NCI-H1694 (cell line): ENCODE measurements around the gene SH2D6.

Experiments used
- DNase-seq: peaks from one replicate; lab custom pipeline; 2025; lab: John Stamatoyannopoulos, UW

The SH2D6 gene

DNA sequence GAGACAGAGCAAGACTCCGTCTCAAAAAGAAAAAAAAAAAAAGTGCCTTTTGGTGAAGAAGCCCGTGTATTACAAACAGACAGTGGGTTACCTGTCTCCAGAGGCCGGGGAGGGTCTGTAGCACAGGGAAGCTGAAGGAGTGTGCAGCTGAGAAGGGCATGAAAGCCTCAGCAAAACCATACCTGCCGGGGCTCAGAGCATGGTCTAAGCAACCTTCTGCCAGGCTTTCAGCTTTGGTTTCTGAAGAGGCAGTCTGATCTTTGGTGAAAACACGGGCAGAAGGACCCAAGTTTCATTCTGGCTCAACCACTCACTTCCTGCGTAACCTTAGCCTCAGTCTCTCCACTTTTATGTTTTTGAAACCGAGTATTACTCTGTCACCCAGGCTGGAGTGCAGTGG lies 21.5 kb downstream of the SH2D6 start:
- no peak for DNase-seq

DNA sequence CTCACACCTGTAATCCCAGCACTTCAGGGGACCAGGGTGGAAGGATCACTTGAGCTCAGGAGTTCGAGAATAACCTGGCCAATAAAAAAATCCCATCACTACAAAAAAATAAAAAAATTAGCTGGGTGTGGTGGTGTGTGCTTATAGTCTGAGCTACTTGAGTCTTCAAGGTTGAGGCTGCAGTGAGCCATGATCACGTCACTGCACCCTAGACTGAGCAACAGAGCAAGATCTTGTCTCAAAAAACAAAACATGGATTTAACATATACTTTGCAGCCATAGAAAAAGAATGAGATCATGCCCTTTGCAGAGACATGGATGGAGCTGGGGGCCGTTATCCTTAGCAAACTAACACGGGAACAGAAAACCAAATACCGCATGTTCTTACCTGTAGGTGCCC lies 22.2 kb downstream of the SH2D6 start:
- DNase-seq: no peak

DNA sequence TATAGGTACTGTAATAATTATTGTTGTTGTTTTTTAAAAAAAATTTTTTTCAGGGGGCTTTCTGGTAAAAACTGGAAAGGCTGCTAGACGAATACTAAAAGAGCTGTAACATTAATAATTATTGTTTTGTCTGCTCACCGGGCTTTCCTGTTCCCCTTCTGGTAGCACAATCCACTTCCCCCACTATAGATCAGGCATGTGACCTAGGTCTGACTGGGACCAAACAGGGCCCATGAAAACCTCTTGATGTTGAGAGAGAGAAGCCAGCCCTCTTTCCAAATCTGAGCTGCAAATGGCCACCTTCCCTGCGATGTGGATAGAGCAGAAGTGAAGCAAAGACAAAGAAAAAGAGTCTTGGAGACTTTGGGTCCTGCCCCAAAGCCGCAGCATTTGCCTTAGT lies 23.4 kb downstream of the SH2D6 start:
- DNase-seq: no peak

DNA sequence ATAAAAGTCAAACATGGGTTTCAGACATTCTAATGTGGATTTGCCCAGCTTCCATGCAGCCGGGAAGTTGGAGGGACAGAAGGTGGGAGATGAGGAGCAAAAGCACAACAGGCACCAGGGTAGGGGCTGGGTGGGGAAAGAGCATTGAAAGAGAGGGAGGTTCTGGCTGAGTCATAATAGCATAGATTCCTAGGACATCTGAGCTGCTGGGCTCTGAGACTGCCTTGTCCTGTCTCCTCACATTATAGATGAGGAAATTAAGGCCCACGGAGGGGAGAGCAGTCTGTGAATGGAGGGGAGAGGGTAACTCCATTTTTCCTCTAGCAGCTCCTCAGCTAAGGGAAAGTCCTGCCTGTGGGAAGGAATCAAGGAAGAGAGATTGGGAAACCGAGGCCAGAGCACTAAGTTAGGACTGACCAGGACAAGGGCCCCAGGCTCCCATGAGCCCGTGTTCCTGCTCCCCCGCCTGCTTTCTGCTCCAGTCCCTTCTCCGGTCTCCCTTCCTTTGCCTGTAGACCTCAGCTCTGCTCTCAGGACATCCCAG lies 26.2 kb downstream of the SH2D6 start:
- no peak for DNase-seq

DNA sequence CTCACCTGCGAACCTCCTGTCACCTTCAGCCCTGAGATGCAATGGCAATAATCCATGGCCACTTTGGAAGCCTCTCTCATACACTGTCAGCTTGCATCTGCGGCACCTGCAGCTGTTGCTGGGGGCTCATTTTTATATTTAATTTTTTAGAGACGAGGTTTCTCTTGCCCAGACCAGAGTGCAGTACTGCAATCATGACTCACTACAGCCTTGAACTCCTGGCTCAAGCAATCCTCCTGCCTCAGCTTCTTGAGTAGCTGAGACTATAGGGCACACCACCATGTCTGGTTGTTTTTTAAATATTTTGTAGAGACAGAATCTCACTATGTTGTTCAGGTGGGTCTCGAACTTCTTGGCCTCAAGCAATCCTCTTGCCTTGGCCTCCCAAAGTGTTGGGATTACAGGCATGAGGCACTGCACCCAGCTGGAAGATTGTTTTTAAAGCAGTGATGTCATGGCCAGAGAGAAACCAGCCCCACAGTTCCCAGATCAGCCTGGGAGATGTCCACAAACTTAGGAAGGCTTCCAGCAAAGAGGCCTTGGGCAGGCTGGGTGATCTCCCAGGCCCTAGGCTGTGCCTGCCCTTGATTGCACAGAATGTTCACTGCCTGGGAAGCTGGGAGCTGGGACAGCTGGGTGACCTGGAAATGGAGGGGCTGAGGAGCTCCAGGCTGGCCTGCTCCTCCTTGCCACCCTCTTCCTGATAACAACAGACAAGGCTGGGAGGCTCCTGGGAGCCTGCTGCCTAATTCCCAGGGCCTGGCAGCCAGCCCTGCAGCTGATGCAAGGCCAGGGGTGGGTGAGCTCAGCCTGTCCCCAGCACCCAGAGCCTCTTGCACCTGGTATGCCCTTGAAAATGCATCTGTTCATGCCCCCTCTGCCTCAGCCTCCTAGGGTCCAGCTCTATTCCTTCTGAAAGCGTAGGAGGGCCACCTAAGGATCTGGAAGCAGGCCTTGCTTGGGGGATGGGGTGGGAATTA lies 27.1 kb downstream of the SH2D6 start:
- DNase-seq: peak; percentile 71

DNA sequence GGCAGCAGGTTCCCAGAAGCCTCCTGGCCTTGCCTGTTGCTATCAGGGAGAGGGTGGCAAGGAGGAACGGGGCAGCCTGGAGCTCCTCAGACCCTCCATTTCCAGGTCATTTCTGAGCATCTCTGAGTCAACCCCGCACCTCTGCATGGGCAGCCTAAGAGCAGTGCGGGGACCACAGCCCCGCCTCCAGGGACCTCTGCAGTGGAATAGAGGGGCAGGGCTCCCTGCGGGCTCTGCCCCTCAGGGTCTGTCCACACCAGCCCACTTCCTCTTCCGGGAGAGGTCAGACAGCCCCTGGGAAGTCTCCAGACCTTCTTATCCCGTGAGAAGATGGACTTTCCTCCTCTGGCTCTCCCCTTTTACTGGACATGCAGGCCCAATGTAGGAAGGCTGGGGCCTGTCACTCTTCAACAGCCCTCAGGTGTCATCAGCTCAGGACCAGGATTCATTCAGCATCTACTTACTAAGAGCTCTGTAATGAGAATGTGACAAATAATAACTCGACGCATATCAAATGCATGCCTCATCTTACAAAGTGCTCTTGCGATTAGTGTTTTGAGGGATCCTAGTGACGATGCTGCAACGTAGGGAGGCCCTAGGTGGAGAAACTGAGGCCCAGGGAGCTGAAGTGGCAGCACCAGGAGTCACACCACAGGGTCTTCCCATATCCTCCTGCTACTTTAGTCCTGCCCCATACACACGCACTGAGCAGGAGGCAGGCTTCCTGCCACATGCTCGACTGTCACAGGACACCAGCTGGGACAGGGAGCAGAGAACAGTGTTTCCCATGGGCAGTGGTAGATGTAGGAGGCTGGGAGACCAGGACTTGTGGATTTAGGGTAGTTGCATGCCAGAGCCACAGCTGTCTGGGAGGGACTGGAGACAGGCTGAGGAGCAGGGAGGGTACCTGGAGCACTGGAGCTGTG lies 28.0 kb downstream of the SH2D6 start:
- peak; percentile 50 for DNase-seq

DNA sequence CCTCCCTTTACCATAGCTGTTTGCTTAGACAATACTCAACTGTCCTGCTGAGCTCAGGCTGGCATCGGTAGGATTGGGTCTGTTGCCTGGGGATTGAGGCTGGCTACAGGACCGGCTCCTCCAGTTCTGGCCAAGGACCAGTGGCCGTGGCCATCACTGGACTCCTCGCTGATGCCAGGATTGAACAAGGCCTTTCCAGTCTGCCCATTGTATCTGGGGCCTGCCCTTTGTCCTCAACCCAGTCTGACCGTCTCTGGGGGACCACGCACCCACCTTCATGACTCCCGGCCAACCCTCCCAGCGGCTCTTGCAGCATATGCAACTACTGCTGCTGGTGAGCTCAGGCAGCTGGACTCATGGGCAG lies 28.7 kb downstream of the SH2D6 start:
- DNase-seq: no peak

DNA sequence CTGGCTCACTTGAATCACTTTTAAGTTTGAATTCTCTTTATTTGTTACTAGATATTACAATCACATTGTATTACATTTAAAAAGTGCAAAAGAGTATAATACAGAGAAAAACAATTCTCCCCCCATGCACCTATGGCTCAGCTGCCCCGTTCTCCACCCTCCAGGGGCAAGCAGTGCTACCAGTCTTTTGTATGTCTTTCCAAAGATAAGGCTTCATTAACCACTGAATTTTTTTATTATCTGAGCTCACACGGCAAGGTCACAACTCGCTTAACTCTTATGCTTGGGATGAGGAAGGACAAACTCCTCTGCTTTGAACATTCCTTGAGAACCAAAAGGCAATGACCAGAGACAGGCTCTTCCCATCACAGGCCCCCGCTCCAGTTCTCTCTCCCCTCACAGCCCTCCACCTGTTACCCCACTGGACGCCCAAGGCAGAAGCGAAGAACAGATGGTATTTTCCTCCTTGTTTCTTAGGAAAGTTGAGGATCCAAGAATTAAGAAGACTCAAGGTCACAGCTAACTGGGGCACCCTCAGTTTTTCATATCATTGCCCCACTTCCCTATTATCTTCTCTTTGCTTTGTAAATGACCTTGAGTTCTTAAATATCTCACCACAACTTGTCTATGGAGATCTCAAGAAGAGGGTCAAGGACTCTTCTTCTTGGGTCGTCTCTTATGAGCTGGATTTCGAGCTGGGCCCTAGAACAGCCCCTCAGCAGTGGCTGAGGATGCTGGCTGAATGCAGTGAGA lies 30.1 kb downstream of the SH2D6 start:
- DNase-seq: no peak

DNA sequence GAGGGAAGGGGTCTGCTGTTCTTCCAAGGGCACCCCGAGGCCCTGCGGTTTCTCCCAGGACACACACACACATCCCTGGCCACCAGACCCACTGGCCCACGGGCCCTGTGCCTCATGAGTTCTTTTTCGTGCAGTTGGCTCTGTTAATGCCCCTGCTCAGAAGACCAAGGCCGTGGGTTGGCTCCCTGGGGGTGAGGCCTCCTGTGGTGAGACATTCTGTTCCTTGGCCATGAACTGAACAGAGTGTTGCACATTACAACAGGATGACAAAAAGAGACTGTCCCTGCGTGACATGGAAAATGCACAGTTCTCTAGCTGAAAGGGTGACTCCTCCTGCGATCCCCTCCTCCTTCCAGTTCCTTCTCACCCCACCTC lies 30.7 kb downstream of the SH2D6 start:
- no peak for DNase-seq

DNA sequence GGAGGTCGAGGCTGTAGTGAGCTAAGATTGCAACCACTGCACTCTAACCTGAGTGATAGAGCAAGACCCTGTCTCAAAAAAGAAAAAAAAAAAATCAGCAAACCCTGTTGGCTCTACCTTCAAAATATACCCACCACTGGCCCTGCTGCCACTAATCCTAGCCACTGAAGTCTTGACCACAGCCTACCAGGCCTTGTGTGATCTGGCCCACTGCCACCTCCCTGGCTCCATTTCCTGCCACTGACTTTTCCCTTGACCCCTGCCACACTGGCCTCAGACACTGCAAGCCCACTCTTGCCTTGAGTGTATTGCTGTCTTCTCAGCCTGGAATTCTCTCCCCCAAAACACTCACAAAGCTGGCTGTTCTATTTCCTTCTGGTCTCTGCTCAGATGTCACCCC lies 33.7 kb downstream of the SH2D6 start:
- DNase-seq: no peak

DNA sequence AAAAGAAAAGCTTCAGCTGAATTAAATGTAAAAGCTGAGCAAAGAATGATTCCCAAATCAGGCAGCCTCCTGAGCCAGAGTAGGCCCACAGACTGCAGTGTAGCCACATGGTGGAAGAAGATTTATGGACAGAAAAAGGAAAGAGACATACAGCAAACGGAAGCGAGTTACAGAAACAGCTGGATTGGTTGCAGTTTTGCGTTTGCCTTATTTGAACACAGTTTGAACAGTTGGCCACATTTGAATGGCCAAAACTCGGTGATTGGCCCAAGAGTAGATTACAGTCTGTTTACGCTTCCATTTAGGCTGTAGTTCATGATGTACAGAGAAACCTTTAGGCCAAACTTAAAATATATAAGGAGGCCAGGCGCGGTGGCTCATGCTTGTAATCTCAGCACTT lies 35.1 kb downstream of the SH2D6 start:
- DNase-seq: no peak

DNA sequence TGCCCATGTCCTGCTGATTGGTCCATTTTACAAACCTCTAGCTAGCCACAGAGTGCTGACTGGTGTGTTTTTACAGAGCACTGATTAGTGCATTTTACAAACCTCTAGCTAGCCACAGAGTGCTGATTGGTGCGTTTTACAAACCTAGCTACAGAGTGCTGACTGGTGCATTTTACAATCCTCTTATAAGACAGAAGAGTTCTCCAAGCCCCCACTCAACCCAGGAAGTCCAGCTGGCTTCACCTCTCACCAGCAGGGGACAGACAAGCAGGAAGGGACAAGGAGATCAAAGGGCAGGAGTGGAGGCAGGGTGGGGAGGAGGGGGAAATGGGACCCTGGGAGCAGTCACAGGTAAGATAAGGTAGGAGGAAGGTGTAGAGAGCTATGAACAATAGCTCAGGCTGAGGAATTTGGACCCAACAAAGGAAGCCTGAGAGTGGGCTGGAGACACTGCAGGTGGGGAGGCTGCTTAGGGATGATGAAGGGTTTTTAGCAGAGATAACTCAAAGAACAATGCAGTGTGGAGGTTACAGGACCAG lies 37.1 kb downstream of the SH2D6 start:
- DNase-seq: no peak

DNA sequence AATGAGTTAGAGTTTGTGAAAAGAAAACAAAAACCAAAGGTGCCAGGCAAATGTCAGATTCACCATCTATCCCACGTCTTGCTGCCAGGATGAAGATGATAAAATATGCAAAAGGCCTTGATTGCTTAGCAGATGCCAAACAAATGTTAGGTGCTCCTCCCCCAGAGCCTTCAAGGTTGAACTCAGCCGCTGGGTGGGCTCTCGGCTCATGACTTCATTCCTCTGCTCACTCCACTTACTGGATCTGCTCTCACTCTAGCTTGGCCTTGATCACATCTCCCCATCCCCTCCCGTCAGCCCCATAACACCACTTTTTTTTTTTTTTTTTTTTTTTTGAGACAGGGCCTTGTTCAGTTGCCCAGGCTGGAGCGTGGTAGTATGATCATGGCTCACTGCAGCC lies 38.5 kb downstream of the SH2D6 start:
- DNase-seq: no peak

DNA sequence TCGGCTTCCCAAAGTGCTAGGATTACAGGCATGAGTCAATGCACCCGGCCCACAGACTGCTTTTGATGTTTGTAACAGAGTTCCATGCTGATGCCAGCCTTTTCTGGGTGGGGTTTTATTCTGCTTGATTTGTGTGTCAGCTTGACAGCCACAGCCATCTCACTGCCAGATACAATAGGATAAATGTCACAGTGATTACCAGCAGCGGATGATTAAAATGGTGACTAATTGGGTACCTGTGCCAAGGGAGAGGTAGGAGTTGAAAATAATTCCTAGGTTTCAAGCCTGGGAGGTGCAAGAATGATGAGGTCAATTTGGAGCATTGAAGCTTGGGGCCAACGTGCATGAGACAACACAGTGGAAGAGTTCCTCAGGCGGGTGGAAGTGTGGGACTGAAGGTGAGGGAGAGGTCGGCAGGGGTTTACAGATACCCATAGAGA lies 39.4 kb downstream of the SH2D6 start:
- no peak for DNase-seq

DNA sequence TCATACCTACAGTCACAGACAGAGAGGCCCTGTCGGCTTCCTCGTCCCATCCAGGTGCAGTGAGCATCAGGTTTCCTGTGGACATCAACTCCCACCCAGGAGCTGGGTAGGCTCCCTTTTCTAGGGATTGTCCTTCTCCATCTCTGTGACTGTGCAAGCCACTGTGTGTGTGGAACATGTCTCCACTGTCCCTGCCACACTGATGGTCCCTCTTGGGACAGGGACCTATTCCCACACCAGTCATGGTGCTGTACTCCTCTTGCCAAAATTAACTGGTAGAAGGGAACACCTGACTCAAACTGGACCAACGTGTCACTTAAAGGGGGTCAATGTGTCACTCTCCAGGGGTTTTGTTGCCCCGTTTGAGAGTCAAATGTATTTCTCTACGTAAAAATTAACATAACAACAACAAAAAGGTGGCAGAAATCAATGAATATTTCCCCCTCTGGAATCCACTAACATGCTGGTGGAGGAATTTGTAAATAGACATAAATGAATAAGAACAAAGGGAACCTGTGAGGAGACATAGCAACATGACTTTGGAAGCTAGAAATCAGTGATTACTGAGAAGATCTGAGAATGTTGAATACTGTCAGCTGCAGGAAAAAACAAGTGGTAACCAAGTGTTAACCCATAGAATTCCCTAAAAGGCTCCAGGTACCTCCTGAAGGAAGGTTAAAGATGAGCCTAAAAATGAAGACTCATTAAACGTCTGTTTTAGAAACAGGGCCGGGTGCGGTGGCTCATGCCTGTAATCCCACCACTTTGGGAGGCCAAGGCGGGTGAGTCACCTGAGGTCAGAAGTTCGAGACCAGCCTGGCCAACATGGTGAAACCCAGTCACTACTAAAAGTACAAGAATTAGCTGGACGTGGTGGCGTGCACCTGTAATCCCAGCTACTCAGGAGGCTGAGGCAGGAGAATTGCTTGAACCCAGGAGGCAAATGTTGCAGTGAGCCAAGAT lies 40.4 kb downstream of the SH2D6 start:
- DNase-seq: no peak

DNA sequence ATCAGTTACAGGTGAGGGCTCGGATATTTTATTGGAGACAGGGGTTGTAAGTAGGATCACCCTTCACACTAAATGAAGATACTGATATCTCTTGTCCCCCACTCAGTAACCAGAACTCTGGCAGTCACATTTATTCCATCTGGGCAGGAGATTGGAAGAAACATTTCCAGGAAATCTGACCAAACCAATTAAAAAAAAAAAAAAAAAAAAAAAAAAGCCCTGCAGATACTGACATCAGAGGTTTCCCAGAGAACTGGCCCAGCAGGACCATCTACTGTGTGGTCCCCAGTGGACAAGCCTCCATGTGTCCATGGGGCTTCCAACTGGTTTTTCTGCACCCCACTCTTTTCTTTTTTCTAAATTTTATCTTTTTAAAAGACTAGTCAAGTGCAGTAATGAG lies 41.3 kb downstream of the SH2D6 start:
- DNase-seq: no peak

DNA sequence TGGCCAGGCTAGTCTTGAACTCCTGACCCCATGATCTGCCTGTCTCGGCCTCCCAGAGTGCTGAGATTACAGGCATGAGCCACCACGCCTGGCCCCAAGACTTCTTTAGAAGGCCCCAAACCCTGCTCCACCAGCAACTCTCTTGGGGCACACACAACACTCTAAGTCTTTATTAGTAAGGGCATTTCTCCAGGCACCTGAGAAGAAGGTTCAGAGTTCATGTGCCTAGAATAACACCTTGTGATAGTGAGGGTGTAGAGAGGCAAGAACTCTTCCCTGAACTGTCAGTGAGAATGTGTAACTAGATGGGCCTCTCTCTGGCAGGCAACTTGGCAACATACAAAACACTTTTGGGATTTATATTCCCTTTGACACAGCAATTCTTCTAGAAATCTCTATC lies 43.8 kb downstream of the SH2D6 start:
- DNase-seq: no peak

DNA sequence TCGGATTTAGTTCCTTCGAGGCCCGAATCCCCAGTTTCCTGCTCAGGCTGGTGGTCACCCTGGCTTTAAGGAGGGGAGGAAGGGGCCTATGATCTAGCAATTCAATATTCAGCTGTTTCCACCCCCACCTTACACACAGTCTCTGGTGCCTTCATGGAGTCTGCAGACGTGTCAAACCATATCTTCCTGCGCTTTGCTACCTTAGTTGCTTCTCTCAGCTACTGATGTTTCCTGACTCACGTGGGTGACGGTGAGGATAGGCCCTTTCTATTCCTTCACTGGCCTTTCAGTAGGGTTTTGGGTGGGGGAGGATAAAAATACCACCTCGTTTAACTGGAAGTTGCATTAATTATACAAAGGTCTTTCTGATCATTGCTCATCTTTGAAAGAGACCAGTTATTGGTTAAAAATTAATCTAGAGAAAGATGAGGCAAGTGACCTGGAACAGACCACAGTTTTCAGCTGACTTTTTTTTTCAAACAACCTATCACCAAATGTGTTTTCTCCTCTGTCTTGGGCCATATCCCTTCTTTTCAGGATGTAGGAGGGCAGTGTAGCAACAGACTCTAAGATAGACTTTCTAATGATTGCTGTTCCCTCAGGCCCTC lies 49.7 kb downstream of the SH2D6 start:
- no peak for DNase-seq

DNA sequence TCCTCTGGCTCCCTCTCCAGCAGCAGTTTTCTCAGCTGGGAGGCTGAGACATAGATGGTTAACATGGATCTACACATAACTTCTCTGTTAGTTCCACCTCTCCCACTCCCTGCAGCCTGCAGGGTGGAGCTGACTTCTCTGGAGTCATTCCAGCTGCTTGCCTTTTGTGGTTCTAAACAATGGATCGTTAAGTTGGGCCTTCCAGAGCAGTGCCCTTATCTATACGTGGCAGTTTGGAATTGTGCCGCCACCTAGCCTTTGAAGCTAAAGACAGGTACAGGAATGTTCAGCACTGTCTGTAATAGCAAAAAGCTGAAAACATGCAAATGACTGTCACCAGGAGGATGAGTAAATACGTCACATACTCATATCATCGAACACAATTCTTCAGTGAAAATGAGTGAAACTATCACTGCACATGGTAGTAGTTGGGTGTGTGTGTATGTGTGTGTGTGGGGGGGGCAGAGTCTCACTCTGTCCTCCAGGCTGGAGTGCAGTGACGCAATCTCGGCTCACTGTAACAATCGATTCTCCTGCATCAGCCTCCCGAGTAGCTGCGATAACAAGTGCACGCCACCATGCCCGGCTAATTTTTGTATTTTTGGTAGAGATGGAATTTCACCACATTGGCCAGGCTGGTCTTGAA lies 50.3 kb downstream of the SH2D6 start:
- no peak for DNase-seq
